H1 (cell line): ENCODE data around the gene USP26. TPM values are rescaled to one million over a fixed set of nuclear protein-coding genes. Genes with fewer than 3 reads are reported as not detected.

Source experiments
- CHD7 ChIP-seq: fragments of 300-600 bp; sonication (generic); IDR thresholded peaks from 2 replicates; pipeline ENCODE4 v1.7.1; 2012; ENCODE audit warnings: low read length, moderate library complexity, mild to moderate bottlenecking, inconsistent platforms; ENCODE audit not compliant: insufficient replicate concordance
- CTBP2 ChIP-seq: IDR thresholded peaks from 2 replicates; pipeline ENCODE4 v1.7.0; 2011; ENCODE audit warnings: borderline replicate concordance, mild to moderate bottlenecking, moderate library complexity, mixed read lengths, low read length; ENCODE audit not compliant: insufficient read depth, insufficient read length
- GABPA ChIP-seq: IDR thresholded peaks from 2 replicates; pipeline ENCODE4 v1.6.1; 2011; ENCODE audit warnings: mild to moderate bottlenecking, low read length, moderate library complexity, borderline replicate concordance; ENCODE audit not compliant: insufficient read depth
- PHF8 ChIP-seq: fragments of 200-600 bp; sonication (generic); conservative IDR thresholded peaks from 2 replicates; pipeline ENCODE4 v1.7.1; 2012; ENCODE audit warnings: low read depth, mild to moderate bottlenecking, inconsistent platforms, low read length, moderate library complexity
- POU5F1 ChIP-seq: IDR thresholded peaks from 2 replicates; pipeline ENCODE4 v1.6.1; 2011; ENCODE audit warnings: low read depth, mild to moderate bottlenecking, low read length, moderate library complexity
- SAP30 ChIP-seq: fragments of 300-600 bp; sonication (generic); IDR thresholded peaks from 2 replicates; pipeline ENCODE4 v1.7.1; 2012; ENCODE audit warnings: low read length, moderate library complexity, mild to moderate bottlenecking, inconsistent platforms; ENCODE audit not compliant: insufficient read depth, insufficient replicate concordance
- TAF1 ChIP-seq: IDR thresholded peaks from 2 replicates; pipeline ENCODE4 v1.6.1; 2011; ENCODE audit warnings: mild to moderate bottlenecking, low read depth, low read length
- polyA plus RNA-seq, 7 experiments: library from polyadenylated mRNA; depleted of rRNA in 3 of 7; stranded (reverse) in 5 of 7; unstranded in 2 of 7; fragments of >200 nt in 5 of 7; fragments of 200-250 nt in 2 of 7; gene quantifications; 1 replicate in 5 of 7; 2 replicates in 1 of 7; 4 replicates in 1 of 7; pipeline versions ENCODE4 v1.2.1 to v1.2.3, GENCODE V29; 2011 to 2013; ENCODE audit warnings: missing spikeins in 2 of 7, mixed read lengths in 2 of 7
- total RNA-seq: library from RNA; stranded (reverse); fragmentation: NEBNext Ultra II Directional; extraction: Animal tissue kit (Norgen Biotek cat#: 25700); gene quantifications from 2 replicates; pipeline ENCODE4 v1.2.1, GENCODE V29; 2021

USP26 gene
- total and polyA plus RNA-seq, 2 of the 8 experiments (the other 6 are each of a cell fraction or from before 2014, with no cell fraction given) = not detected

GRCh38 chrX:133085785-133086184 lies 11.1 kb downstream of the USP26 start (continued):
- no peak for TF ChIP-seq CHD7
- no peak for TF ChIP-seq GABPA
- no peak for TF ChIP-seq TAF1
- TF ChIP-seq SAP30 = no peak
- TF ChIP-seq CTBP2 = no peak
- TF ChIP-seq PHF8 = no peak
- TF ChIP-seq POU5F1 = no peak
